Mucosa of gallbladder (tissue), 1 donor: ENCODE data around the gene ATP6V1C2. TPM values are rescaled to one million over a fixed set of nuclear protein-coding genes. Genes with fewer than 3 reads are reported as not detected.
"Not testable (repeated sequence)": the region's sequence is repeated elsewhere in the genome, so short reads cannot be mapped to it uniquely, and the experiment has no call there.

Source experiments
- DNase-seq: peaks from one replicate; pipeline ENCODE4 v3.0.0-alpha.2; 2020; ENCODE audit warnings: low spot score
- total RNA-seq: library from RNA; stranded (reverse); gene quantifications from one replicate; pipeline ENCODE4 v1.2.1, GENCODE V29; 2021
- donor health status: DM: no; HTN: no; CAD: no.

Gene ATP6V1C2
- total RNA-seq, 1 donor from 2014 or later: 0.26 TPM

DNA sequence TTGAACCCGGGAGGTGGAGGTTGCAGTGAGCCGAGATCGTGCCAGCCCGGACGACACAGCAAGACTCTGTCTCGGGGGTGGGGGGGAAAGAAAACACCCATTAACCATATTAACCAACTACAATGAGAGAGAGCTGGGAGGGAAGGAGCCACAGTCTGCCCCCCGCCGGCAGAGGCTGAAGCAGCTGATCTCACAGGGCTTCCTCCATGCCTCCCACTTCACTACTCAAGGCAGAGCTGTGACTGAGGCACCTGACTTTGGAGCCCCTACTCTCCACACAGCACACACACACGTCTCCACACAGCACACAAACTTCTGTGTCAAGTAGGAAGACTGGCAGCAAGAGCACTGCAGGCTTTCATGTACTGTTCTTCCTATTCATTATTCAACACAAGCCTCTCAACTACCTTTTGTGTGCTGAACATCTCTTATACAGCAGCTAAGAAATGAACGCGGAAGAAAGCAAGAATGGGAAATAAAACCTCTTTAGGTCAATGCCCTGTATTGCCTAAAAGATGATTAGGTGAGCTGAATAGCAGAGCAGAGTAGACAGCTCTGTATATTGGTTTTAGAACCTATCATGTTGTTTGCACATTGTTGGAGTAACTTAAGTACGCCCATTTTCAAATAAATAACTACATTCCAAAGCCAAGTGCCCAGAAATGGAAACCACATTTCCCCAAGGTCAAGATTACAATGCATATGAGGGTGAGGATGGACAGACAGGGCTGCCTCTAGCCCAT is 65.0 kb downstream of the ATP6V1C2 start:
- no peak for DNase-seq

DNA sequence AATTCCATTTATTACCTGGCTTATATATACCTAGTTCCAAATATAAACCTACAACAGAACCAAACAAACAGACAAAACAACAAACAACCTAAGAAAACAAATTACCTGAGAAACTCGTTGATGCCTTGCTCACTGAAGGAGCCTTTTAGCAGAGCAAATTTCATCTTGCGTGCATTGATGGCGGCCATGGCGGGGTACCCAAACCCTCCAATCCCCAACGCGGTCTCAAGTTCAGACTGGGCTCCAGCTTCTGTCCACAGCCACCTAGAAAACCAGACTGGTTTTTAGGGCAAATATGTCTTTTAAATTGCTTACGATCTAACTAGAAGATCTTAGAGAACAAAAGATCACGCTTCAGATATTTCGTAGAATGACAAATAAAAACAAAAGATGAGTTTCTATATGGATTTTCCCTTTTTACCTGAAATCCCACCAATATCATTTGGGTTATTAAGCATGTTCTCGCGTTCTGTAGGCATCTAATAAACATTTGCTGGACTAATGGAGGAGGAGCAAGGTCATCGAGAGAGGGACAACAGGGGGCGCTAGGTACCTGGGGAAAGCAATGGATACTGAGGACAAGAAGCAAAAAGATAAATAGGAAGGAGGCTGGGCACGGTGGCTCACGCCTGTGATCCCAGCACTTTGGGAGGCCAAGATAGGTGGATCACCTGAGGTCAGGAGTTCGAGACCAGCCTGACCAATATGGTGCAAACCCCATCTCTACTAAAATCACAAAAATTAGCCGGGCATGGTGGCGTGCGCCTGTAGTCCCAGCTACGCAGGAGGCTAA is 65.9 kb downstream of the ATP6V1C2 start:
- no peak for DNase-seq

DNA sequence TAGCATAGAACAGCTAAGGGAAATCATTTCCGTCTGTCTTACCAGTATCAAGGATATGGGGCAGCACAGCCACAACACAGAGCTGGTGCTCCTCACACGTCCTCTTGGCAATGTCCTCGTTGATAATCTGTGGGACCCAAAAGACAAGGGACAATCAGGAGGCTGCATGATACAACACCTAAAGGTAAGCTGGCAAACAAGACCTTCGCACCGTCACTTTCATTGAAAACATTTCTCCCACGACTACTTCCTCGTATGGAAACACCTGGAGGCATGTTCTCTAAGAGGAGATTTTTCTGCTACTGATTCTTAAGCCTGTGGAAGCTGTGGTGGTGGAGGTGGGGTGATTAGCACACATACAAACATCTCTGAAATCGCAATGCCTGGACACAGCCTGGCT is 67.4 kb downstream of the ATP6V1C2 start:
- no peak for DNase-seq

DNA sequence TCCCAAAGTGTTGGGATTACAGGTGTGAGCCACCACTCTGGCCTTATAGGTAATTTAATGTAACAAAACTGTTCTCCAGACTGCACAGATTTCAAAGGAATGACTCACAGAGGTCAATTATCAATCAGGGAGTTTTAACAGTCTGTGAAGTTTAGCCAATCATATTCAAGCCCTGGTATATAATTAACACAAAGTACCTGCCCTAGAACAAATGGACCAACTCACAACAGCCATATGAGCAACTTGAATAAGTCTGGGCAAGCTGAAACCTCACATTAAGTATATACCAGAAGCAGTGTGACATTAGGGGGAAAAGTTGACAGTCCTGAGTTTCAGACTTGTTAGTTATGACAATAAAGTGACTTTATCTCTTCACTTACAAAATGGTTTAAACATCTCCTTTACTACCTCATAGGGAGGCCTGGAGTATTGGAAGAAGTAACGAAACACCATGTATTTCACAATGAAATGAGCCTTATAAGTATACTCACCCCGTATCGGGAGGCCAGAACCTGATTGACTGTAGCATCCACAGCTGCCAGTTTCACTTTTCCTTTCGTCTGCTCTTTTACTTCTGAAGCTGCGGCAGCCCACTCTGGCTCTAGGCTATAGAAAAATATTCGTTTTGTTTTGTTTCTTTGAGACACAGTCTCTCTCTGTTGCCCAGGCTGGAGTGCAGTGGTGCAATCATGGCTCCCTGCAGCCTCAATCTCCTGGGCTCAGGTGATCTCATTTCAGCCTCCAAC is 69.0 kb downstream of the ATP6V1C2 start:
- no peak for DNase-seq

DNA sequence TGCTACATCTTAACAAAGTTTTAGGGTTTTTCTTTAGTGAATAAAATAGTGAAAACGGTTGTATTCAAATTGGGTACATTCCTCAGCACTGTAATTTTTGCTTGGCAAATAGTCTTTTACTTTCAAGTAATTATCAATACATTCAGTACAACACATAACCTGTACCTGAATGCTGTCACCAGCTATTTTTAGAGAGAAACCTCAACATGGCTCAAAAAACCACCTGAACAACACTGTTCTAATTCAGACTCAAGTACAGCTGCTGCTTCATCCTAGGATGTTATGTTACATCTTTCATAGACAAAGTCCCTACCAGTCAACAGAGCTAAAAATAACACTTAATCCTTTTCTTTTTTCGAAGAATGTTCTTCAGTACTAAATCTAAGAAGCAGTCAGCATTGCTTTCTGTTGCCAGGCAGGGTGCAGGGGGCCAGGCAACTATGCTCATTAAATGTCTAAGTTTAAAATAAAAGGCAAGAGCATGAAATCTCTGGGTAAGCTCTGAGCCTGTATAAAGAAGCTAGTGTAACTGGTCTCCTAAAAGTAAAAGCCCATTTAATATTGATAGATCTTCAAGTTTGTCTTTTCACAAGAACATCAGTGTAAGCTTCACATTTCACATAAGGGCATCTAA is 70.7 kb downstream of the ATP6V1C2 start:
- DNase-seq: no peak

DNA sequence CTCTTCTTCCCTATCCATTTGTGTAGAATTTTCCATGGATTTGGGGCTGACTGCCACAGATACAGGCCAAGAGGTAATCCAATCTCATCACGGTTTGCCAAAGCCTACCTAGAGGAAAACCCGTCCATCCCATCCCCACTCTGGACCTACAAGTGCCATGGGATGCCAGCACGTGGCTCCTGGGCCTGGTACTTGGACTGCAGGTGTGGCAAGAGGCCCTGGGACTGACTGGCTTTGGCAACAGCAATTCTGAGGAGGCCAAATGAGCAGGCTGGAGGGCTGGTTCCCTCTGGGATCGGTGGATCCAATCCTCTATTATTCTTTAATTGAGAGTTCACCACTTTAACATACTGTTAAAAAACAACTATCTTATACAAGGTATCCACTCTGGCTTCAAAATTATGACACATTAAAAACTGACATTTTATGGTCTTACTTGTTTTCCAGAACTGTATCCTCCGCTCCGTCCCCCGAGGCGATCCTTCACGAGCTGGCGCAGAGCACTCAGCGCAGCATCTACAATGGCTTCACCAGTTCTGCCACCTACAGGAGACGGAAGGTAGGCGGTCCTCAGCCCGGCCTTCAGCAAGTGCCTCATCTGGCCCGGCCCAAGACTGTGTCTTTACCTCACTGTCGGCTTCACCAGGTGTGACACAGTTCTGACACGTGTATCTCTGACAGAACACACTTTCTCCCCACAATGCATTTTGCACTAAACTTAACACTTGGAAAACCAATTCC is 71.4 kb downstream of the ATP6V1C2 start:
- DNase-seq: no peak

DNA sequence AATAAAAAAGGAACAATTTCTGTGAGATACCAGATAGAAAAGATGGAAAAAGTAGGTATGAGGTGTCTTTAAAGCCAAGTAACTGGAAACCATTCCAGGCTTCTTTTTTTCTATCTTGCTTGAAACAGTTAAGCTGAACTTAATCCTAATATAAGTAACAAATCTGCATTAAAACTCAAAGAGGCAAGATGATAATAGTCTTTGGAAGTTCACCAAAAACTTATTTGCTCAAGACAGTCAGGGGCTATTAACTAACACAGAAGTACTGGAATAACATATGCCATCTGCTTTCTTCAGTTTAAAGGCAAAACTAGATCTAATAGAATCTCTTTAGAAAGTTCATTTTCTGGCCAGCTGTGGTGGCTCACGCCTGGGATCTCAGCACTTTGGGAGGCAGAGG is 72.4 kb downstream of the ATP6V1C2 start:
- DNase-seq: no peak

DNA sequence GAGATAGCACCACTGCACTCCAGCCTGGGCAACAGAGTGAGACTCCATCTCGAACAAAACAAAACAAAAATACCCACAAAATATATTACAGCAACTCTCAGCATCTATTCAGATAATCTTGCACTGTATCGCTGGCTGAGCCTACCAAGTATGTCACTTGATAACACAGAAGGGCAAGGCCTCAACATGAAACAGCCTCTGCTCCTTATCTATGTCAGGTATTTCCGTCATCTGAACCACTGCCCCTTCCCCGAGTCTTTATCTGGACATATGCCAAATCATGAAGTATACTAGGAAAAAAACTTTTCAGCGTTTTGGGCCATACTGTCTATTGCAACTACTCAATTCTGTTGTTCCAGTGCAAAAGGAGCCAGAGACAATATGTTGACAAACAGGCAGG is 73.4 kb downstream of the ATP6V1C2 start:
- DNase-seq: no peak

DNA sequence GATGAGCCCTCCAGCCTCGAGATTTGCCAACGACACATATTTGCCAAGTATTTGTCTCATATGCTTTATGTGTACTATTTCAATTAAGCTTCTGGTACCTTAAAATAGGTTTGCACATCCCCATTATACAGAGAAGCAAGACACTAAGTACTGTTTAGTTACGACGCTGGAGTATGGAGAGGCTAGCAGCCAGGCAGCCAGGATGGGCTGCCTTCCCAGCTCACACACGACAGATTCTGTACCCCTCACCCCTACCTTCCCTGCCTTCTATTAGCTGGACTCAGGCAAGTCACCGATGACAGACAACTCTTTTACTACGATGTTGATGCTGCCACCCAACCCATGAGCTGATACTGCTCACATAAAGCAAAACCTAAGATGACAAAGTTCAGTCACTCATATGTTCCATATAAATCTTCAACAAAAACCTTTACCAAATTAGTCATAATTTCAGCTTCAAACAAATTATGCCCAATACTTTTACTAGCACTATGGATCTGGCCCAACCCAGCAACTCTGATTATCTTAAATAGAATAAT is 74.1 kb downstream of the ATP6V1C2 start:
- DNase-seq: no peak

DNA sequence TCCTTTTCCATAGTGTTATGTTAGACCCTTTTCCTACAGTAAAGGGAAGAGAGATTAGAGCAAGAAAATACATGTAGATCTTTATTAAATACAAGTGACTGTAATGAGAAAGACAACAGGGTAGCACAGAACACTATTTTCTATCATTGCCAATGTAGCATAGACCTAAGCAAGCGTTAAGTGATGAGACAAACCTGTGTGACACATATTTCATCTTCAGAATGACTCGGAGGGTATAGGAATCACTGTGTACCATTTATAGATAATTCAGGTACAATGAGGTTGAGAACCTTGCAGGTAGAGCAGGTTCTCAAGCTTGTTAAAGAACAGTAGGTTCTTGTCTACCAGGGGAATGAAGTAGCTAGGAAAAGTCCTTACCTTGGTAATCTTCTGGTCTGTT is 75.3 kb downstream of the ATP6V1C2 start:
- DNase-seq: no peak

DNA sequence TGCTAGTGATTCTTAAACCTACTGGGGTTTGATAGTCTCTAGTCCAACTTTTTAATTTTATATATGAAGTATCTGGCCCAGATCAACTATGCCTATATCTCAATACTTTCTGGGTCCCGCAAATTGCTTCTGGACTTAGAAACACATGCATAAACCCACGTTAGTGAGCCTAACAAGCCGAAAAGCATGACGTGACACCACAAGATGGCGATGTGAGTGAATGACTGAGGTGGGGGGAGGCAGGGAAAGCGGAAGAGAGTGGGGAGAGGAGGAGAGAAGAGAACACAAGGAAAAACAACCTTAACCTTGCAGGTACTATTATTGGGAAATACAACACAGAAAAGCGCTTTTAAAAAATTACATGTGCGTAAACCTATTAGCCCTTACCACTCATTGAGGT is 77.4 kb downstream of the ATP6V1C2 start:
- no peak for DNase-seq

DNA sequence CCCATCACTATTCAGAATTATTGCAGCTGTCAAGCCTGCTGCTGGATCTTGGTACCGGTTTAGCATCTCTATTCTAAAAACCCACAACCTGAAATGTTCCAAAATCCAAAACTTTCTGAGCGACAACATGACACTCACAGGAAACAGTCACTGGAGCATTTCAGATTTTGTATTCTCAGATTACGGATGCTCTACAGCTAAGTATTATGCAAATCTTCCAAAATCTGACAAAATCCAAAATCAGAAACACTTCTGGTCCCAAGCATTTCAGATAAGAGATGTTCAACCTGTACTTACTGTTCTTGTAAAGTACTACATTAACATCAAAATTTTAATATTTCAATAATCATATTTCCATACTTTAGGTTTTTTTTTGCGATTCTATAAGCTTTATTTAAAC is 78.7 kb downstream of the ATP6V1C2 start:
- no peak for DNase-seq

DNA sequence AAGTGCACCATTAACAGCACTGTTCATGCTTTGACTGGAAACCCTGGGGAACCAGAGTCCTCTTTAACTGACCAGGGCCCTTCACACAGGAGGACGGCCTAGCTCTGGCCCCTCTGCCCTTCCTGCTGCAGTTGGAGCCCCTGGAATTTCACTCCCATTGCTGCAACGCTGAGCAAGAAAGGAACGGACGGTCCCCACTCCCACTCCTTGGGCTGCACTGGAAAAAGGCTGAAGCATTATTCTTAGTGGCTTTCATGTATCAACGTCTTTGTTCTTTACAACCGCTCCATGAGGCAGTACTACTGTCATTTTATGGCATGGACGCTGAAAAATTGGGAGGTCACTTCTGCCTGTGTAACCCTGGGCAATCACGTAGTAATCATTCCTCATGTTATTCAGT is 81.2 kb downstream of the ATP6V1C2 start:
- DNase-seq: no peak

DNA sequence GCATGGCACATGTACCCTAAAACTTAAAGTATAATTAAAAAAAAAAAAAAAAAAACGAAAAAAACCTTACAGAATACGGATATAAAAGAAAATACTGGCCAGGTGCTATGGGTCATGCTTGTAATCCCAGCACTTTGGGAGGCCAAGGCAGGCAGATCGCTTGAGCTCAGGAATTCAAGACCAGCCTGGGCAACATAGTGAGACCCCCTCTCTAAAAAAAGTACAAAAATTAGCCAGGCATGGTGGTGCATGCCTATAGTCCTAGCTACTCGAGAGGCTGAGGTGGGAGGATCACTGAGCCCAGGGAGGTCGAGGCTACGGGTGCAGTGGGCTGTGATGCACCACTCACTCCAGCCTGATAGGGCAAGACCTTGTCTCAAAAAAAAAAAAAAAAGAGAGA is 84.6 kb downstream of the ATP6V1C2 start:
- DNase-seq: not testable (repeated sequence)

DNA sequence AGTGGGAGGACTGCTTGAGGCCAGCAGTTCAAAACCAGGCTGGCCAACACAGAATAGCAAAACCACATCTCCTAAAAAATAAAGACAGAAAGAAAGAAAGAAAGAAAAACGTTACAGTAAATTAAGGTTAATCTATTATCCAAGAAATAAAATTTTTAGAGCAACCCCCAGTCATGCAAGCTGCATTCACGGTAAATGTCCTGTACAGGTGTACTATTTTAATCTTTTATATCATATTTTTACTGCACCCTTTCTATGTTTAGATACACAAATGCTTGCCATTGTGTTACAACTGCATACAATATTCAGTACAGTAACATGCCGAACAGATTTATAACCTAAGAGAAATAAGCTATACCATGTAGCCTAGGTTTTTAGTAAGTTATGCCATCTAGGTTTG is 85.1 kb downstream of the ATP6V1C2 start:
- DNase-seq: no peak

DNA sequence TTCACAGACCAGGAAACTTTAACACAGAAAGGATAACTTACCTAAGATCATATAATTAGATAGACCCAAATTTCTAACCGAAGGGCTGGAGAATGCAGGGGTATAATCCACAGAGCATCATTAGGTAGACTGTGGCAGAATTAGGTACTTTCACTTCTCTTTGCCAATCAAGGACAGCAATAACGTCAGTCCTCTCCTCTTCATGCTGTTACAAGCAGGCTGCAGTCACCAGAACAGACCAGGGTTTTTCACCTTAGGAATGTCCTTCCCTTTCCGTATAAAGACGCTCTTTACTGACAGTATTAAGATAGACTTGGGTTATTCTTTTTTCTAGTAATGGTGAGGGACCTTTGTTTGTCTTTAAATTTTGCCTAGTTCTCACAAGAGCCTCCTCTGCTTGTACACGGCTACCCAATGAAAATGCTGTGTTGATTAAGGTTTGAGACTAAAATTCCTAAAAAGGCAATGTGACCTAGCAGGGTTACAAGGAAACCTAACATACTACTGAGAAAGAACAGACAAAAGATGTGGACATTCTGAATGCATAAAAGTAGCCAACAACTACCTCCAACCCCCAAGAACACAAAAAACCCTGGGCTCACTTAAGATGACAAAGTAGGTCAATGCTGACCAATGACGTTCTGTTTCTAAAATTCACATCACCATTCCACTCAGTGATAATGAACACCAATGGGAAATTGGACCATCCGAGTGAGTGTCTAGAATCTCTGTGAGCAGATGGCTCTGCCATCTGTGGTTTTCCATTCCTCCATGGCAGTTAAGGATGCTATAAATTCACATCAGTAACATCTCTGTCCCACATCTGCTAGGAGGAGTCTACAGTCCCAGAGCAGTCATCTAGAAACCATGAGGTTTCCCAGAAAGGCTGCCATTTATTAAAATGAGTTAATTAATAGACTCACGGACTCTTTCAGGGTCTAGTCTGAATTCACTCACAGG is 89.1 kb downstream of the ATP6V1C2 start:
- DNase-seq: no peak

DNA sequence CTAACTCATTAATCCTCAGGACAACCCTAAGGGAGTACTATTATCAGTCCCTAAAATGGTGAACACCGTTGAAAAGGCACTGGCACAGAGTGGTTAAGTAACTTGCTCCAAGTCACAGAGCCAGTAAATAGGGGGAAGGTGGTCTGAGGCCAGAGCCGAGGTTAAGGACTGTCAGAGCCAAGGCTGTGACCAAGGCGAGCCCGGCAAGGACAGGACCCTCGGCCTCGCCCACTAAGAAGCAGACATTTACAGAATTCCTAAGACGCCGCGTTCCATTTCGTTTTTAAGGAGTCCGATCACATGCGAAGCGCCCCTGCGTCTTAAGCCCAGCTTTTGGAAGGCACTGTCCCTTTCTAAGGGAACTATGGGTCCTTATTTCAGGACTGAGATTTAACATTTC is 90.1 kb downstream of the ATP6V1C2 start:
- no peak for DNase-seq

DNA sequence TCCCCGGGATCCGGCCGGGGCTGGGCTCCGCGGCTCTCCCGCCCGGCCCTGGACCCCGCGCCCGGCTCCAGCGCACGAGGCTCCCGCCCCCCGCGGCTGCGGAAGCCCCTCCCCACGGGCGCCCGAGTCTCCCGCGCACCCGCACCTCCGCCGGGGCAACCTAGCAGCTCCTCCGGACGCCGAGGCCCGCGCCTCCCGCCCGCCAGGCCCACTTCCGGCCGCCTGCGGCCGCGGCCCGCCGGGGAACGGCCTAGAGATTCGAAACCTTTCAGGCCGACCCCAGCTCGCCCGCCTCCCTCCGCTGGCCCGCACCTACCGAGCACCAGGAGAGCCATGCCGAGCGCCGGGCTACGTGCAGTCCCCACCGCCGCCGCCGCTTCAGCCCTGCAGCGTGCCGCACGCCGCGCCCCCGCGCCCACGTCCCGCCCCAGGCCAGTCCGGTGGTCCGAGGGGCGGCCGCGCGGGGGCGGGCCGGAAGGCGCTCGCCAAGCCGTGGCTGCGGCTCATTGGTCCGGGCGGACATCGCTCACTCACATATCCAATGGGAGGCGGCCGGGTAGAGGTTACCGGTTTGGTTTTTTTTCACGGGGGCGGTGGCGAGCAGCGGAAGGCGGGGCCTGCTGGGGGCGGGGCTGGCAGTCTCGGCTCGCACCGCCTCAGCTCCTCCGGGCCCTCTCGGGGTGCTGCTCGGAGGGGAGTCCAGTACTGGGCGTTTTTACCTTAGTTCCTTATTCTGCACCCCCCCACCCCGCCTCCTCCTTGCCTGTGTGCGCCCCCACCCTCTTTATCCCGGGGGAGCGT is 91.1 kb downstream of the ATP6V1C2 start, which contains the start of gene PDIA6:
TSS of gene PDIA6 (minus strand) at position 424 of the 801 bp plus-strand sequence. CDS start at position 335, 89 bp downstream.
- peak; percentile 98 for DNase-seq
